GM12872 (cell line): ENCODE measurements around the gene KCND3.

Experiments
- TF ChIP-seq, protein P1 (sequence below): IDR thresholded peaks from 3 replicates; pipeline ENCODE4 v1.5.1; 2011; ENCODE audit warnings: low read depth, mild to moderate bottlenecking, low read length, moderate library complexity; ENCODE audit not compliant: insufficient read depth

The KCND3 gene

GRCh38 chr1:111758373-111758772 is 231.1 kb downstream of the KCND3 start:
- TF ChIP-seq, protein P1, sequence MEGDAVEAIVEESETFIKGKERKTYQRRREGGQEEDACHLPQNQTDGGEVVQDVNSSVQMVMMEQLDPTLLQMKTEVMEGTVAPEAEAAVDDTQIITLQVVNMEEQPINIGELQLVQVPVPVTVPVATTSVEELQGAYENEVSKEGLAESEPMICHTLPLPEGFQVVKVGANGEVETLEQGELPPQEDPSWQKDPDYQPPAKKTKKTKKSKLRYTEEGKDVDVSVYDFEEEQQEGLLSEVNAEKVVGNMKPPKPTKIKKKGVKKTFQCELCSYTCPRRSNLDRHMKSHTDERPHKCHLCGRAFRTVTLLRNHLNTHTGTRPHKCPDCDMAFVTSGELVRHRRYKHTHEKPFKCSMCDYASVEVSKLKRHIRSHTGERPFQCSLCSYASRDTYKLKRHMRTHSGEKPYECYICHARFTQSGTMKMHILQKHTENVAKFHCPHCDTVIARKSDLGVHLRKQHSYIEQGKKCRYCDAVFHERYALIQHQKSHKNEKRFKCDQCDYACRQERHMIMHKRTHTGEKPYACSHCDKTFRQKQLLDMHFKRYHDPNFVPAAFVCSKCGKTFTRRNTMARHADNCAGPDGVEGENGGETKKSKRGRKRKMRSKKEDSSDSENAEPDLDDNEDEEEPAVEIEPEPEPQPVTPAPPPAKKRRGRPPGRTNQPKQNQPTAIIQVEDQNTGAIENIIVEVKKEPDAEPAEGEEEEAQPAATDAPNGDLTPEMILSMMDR: no peak

- TF ChIP-seq, protein P1: no peak
These were observed 233.3 kb downstream of the KCND3 start for GRCh38 chr1:111756124-111756513.

DNA sequence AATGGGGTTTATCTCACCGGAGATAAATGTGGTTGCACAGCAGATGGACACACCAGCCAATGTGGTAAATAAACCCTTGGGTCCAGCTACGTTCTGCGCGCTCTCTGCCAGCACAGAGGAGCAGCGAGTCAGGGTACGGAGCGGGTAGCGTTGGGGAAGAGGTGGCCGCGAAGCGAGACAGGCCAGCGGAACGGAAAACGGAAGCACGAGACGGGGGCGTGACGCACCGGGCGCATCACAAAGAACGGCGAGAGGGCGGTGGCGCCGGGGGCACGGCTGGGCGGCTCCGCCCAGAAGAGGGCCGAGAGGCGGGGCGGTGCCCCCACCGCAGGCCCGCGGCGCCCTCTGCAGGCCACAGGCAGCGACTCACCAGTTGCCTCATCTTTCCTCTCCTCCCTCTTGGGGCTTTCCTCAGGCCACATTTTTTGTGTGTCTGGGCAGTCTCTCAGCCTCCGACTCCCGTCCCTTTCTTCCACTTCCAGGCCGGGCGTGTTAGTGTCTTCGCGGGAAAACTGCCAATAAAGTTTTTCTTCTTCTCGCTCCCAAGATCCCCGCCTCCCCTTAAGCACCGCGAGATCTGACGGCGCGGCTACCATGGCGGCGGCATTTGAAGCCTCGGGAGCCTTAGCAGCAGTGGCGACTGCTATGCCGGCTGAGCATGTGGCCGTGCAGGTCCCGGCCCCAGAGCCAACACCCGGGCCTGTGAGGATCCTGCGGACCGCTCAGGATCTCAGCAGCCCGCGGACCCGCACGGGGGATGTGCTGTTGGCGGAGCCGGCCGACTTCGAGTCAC is 233.9 kb downstream of the KCND3 start, which contains the start of gene DDX20:
Gene DDX20, plus strand, starts transcription at position 571 of the 793 bp plus-strand sequence. Its CDS starts 24 bp downstream, at position 595.
- TF ChIP-seq, protein P1: peak; percentile 95

- TF ChIP-seq, protein P1: no peak
These were observed 234.5 kb downstream of the KCND3 start for GRCh38 chr1:111754984-111755330.

DNA sequence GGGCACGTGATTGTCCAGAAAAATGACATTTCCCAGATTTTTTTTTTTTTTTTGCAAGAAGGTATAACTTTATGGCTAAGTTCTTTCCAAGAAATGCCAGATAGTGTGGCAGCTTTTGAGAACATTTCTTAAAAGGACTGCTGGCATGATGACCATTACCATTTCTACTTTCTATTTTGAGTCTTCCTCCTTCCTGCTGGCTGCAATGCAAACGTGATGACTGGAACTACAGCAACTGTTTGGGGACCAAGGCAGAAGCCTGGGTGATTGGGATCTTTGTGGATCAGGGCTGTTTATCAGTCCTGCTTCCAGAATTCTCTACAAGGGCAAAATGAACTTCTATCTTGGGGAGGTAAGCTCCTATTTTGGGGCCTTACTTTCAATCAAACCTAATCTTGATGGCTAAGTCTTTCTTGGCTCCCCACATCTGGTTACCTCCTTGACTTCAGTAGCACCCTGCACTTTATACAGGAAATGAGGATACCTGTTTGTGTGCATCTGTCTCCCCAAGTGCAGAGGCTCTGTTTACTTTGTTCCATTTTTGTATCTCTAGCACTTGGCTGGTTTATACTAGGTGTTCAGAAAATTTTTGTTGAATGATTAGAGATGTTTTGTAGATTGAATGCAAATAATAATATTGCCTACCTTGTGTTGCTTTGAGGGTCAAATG is 237.4 kb downstream of the KCND3 start:
- TF ChIP-seq, protein P1: no peak

DNA sequence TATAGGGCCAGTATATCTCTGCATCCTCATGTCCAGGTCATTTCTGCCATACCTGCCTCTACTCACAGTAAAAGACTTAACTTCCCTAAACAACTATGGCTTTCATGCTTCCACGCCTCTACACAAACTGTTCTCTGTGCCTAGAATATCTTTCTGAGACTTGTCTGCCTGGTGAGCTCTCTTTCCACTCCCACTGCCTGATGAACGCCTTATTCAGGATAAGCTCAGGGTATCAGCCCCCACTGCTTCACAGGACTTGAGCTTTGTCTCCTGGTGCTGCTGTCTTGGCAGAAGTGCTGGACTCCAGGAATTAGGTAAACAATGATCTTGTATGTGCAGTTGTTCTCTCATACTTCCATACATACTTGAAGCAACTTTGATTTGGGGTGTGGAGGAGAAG is 238.6 kb downstream of the KCND3 start:
- TF ChIP-seq, protein P1: no peak

DNA sequence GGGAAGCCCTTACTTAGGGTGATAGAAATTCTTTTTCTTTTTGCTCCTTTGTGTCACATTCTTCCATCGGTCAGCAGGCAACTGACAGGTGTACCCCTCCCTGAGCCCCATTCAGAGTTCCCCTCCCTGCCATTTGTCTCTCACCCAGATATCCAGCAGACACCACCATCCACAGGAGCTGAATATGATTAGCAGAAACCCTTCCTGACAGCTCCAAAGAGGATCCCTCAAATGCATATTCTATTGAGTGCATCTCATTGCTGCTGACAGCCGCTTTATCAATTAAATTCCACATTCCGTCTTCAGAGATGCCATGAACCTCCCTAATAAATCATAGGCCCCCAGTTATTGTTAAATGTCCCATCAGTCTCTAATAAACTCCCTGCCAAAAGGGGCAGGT is 239.8 kb downstream of the KCND3 start:
- TF ChIP-seq, protein P1: no peak
